HepG2 (cell line): ENCODE data around the gene ZNF91. TPM values are rescaled to one million over a fixed set of nuclear protein-coding genes. Genes with fewer than 3 reads are reported as not detected.

Experiments used
- ATAC-seq: fragments of 200-7000 bp; cut with Tn5 transposase; 3 replicates; pipeline ENCODE4 v1.9.1; 2020; ENCODE audit warnings: mild to moderate bottlenecking, moderate library complexity
- BruUV-seq: library from RNA; stranded (reverse); fragments of 400-500 nt; replicated peaks from 2 replicates; lab custom pipeline; 2021; lab: Mats Ljungman, UMichigan
- CTCF ChIA-PET: fragments of 300-600 bp; formaldehyde crosslinking; extraction: SDS; loops from one replicate; lab custom pipeline; 2021; ENCODE audit warnings: low total read pairs, inconsistent platforms, low intra/inter-chr PET ratio; lab: Yijun Ruan, JAX
- POLR2A ChIA-PET: fragments of 350-600 bp; sonication (Branson Sonifier 250); formaldehyde crosslinking; loops from one replicate; lab custom pipeline; 2020; ENCODE audit warnings: antibody characterized with exemption, inconsistent platforms; lab: Yijun Ruan, JAX
- DNase-seq: peaks from one replicate; pipeline ENCODE4 v3.0.0-alpha.2; 2015; ENCODE audit warnings: low spot score
- FAIRE-seq: peaks from 3 replicates; lab custom pipeline; 2011; peaks lifted over from hg19 to GRCh38; lab: Jason Lieb, UNC
- H2AFZ ChIP-seq: one replicate; pipeline ENCODE4 v1.6.1; 2011; ENCODE audit warnings: low read length, inconsistent platforms
- H3K27ac ChIP-seq: fragments of 300-600 bp; 3 replicates; pipeline ENCODE4 v1.8.0; 2011; ENCODE audit warnings: mixed run types, mild to moderate bottlenecking, mixed read lengths, low read length, inconsistent platforms; ENCODE audit not compliant: insufficient read depth; ENCODE audit errors: extremely low read length
- H3K27me3 ChIP-seq, 2 experiments: fragments of 200-600 bp in 1 of 2; 2 replicates in 1 of 2; 3 replicates in 1 of 2; pipeline versions ENCODE4 v1.6.0 to v1.8.0; 2011; ENCODE audit warnings: low read length in 2 of 2, mild to moderate bottlenecking in 2 of 2, moderate library complexity in 2 of 2, inconsistent platforms in 1 of 2; ENCODE audit not compliant: insufficient read depth in 2 of 2, control insufficient read depth in 1 of 2
- H3K36me3 ChIP-seq, 2 experiments: fragments of 200-600 bp in 1 of 2; replicated peaks in 1 of 2; 2 replicates in 1 of 2; 3 replicates in 1 of 2; pipeline versions ENCODE4 v1.5.1 to v1.8.0; 2011; ENCODE audit warnings: low read length in 2 of 2, inconsistent platforms in 1 of 2; ENCODE audit not compliant: insufficient read depth in 2 of 2, control insufficient read depth in 1 of 2
- H3K4me1 ChIP-seq: 2 replicates; pipeline ENCODE4 v1.5.1; 2012; ENCODE audit warnings: low read length, inconsistent platforms; ENCODE audit not compliant: insufficient read depth
- H3K4me2 ChIP-seq: 2 replicates; pipeline ENCODE4 v1.6.0; 2011; ENCODE audit warnings: low read depth, low read length, inconsistent platforms
- H3K4me3 ChIP-seq, 3 experiments: fragments of 200-600 bp in 1 of 3; sonication (generic), shearing (Covaris generic) in 1 of 3; replicated peaks in 1 of 3; 2 replicates each; pipeline ENCODE4 v1.5.1; 2011 to 2016; ENCODE audit warnings: low read length in 3 of 3, inconsistent platforms in 2 of 3, low read depth in 2 of 3, mild to moderate bottlenecking in 2 of 3, control low read depth in 1 of 3, mixed read lengths in 1 of 3; ENCODE audit not compliant: insufficient read depth in 1 of 3
- H3K79me2 ChIP-seq: one replicate; pipeline ENCODE4 v1.6.1; 2011; ENCODE audit warnings: low read length, inconsistent platforms; ENCODE audit not compliant: insufficient read depth
- H3K9ac ChIP-seq: 2 replicates; pipeline ENCODE4 v1.6.0; 2011; ENCODE audit warnings: mild to moderate bottlenecking, low read depth, low read length, inconsistent platforms; ENCODE audit not compliant: insufficient read depth
- H3K9me3 ChIP-seq: 2 replicates; pipeline ENCODE4 v1.5.1; 2012; ENCODE audit warnings: mild to moderate bottlenecking, low read length
- H4K20me1 ChIP-seq: 2 replicates; pipeline ENCODE4 v1.6.0; 2011; ENCODE audit warnings: inconsistent platforms, mild to moderate bottlenecking, low read length, moderate library complexity; ENCODE audit not compliant: insufficient read depth
- CBX5 ChIP-seq: sonication (generic); formaldehyde crosslinking; IDR thresholded peaks from 2 replicates; pipeline ENCODE4 v1.4.0; 2020; ENCODE audit warnings: missing genetic modification reagents, borderline replicate concordance
- EP300 ChIP-seq, 3 experiments: sonication (generic) in 1 of 3; formaldehyde crosslinking in 1 of 3; IDR thresholded peaks; 2 replicates each; pipeline versions ENCODE4 v1.5.1 to v1.6.1; 2011 to 2020; ENCODE audit warnings: low read depth in 2 of 3, low read length in 2 of 3, borderline replicate concordance in 1 of 3, improper control_type of control experiment in 1 of 3, mild to moderate bottlenecking in 1 of 3, missing genetic modification reagents in 1 of 3, moderate library complexity in 1 of 3
- GABPA ChIP-seq, 2 experiments: IDR thresholded peaks; 2 replicates each; pipeline ENCODE4 v1.6.1; 2011 to 2016; ENCODE audit warnings: low read depth in 2 of 2, low read length in 1 of 2, missing biosample characterization in 1 of 2, missing genetic modification characterization in 1 of 2
- KDM1A ChIP-seq: IDR thresholded peaks from 2 replicates; pipeline ENCODE4 v1.6.1; 2016; ENCODE audit warnings: missing compliant biosample characterization
- KMT2B ChIP-seq: IDR thresholded peaks from 2 replicates; pipeline ENCODE4 v1.6.1; 2016; ENCODE audit warnings: missing genetic modification reagents, missing compliant biosample characterization
- STAT5B ChIP-seq: sonication (generic); formaldehyde crosslinking; IDR thresholded peaks from 2 replicates; pipeline ENCODE4 v1.4.0; 2020; ENCODE audit warnings: missing genetic modification reagents
- ZNF329 ChIP-seq: sonication (generic); formaldehyde crosslinking; IDR thresholded peaks from 2 replicates; pipeline ENCODE4 v1.9.0; 2021; ENCODE audit warnings: low read depth, mild to moderate bottlenecking, missing genetic modification reagents
- ZNF343 ChIP-seq: sonication (generic); formaldehyde crosslinking; IDR thresholded peaks from 2 replicates; pipeline ENCODE4 v1.4.0; 2020; ENCODE audit warnings: mild to moderate bottlenecking, missing genetic modification reagents
- ZNF460 ChIP-seq: sonication (generic); formaldehyde crosslinking; IDR thresholded peaks from 2 replicates; pipeline ENCODE4 v1.5.1; 2020; ENCODE audit warnings: missing genetic modification reagents, mild to moderate bottlenecking, borderline replicate concordance
- ZNF543 ChIP-seq: sonication (generic); formaldehyde crosslinking; IDR thresholded peaks from 2 replicates; pipeline ENCODE4 v1.4.0; 2020; ENCODE audit warnings: mild to moderate bottlenecking, missing genetic modification reagents
- ZNF781 ChIP-seq: sonication (generic); formaldehyde crosslinking; IDR thresholded peaks from 2 replicates; pipeline ENCODE4 v1.5.1; 2020; ENCODE audit warnings: borderline replicate concordance, mild to moderate bottlenecking, missing genetic modification reagents; ENCODE audit errors: not compliant biosample characterization
- WGBS: methylation state at CpG from one replicate; pipeline ENCODE4 v1.1.6; 2017; ENCODE audit warnings: low lambda C conversion rate; 5-methylcytosine and 5-hydroxymethylcytosine counted together
- in situ Hi-C: cut with HindIII; loops from 2 replicates; pipeline ENCODE4 v1.10.0; 2017; ENCODE audit warnings: low pct_unique_long_range_greater_than_20kb; ENCODE audit not compliant: extremely low pct_ligation_motif_present
- intact Hi-C: fragments of 100-400 bp; cut with micrococcal nuclease; formaldehyde crosslinking; loops from one replicate; pipeline ENCODE4 v1.10.0; 2022; ENCODE audit not compliant: unreplicated experiment
- polyA plus RNA-seq, 8 experiments: library from polyadenylated mRNA; depleted of rRNA in 3 of 8; stranded (reverse) in 7 of 8; unstranded in 1 of 8; fragments of >200 nt; fragmentation: Illumina TruSeq in 4 of 8; extraction: Trizol in 4 of 8; gene quantifications; 2 replicates each; pipeline versions ENCODE4 v1.2.1 to v1.2.3, GENCODE V29; 2011 to 2016; ENCODE audit warnings: low read depth in 4 of 8, missing spikeins in 1 of 8, mixed read lengths in 1 of 8; ENCODE audit not compliant: insufficient read depth in 1 of 8
- total RNA-seq, 5 experiments: library from RNA; depleted of rRNA; stranded (reverse); fragments of >200 nt; fragmentation: Illumina TruSeq; extraction: Trizol; gene quantifications; 2 replicates each; pipeline ENCODE4 v1.2.3, GENCODE V29; 2016; ENCODE audit warnings: low read depth in 1 of 5
- TF ChIP-seq, protein P1 (sequence below): sonication (generic); formaldehyde crosslinking; IDR thresholded peaks from 2 replicates; pipeline ENCODE4 v1.9.0; 2021; ENCODE audit warnings: missing genetic modification reagents, borderline replicate concordance

The ZNF91 gene
- total and polyA plus RNA-seq, 2 of the 13 experiments (the other 11 are each of a cell fraction or from before 2014, with no cell fraction given) = 19.4 to 21.5 TPM

DNA sequence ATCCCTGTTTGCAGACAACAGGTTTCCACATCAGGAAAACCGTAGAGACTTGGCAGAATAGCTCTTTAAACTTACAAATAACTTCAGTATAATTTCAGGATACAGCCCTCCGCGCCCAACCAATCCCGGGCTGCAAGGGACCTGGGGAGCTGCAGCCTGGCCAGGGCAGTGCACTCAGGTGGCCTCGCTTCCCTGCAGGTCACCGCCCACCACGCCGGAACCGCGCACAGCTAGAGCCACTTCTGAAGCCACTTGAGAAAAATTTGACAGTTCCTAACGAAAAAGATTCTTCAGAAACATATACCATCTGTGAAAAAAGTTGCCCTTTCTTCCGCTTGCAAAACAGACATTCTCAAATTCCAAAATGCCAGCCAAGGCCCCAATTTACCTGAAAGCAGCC lies 11.1 kb downstream of the ZNF91 start:
- Histone ChIP-seq H3K9ac (no peak overlapping the region), H3K36me3 (peaks cover 13 to 42% of the 10 kb centered on the region in 2 experiments), H2AFZ (no peak overlapping the region), H3K27me3 (no peaks in the 10 kb centered on the region), H3K4me2 (no peak overlapping the region), H3K9me3 (peaks cover 58% of the 10 kb centered on the region), H4K20me1 (no peaks in the 10 kb centered on the region), H3K27ac (no peak overlapping the region), H3K4me1 (no peaks in the 10 kb centered on the region), H3K79me2 (peaks cover 80% of the 10 kb centered on the region), H3K4me3 (no peak overlapping the region)
- DNase-seq = no peak
- TF ChIP-seq KDM1A (CRISPR knock-in tag) = no peak
- no peak for TF ChIP-seq ZNF781 (CRISPR knock-in tag)
- TF ChIP-seq ZNF543 (CRISPR knock-in tag) = no peak
- no peak for TF ChIP-seq STAT5B (CRISPR knock-in tag)
- no peak for TF ChIP-seq GABPA (IDR thresholded peaks at IDR 0.05; ENCODE audit: low read depth, low read length)
- no peak for TF ChIP-seq GABPA (CRISPR knock-in tag; IDR thresholded peaks at IDR 0.05; ENCODE audit: low read depth)
- no peak for TF ChIP-seq EP300 (IDR thresholded peaks at IDR 0.05; ENCODE audit: low read depth in 2 of 2, low read length in 2 of 2)
- TF ChIP-seq EP300 (CRISPR knock-in tag; IDR thresholded peaks at IDR 0.05; ENCODE audit: borderline replicate concordance) = no peak
- no peak for TF ChIP-seq ZNF343 (CRISPR knock-in tag)
- TF ChIP-seq ZNF329 (CRISPR knock-in tag) = no peak
- no peak for TF ChIP-seq ZNF460 (CRISPR knock-in tag)
- no peak for TF ChIP-seq CBX5
- no peak for TF ChIP-seq KMT2B (CRISPR knock-in tag)
- TF ChIP-seq, protein P1, sequence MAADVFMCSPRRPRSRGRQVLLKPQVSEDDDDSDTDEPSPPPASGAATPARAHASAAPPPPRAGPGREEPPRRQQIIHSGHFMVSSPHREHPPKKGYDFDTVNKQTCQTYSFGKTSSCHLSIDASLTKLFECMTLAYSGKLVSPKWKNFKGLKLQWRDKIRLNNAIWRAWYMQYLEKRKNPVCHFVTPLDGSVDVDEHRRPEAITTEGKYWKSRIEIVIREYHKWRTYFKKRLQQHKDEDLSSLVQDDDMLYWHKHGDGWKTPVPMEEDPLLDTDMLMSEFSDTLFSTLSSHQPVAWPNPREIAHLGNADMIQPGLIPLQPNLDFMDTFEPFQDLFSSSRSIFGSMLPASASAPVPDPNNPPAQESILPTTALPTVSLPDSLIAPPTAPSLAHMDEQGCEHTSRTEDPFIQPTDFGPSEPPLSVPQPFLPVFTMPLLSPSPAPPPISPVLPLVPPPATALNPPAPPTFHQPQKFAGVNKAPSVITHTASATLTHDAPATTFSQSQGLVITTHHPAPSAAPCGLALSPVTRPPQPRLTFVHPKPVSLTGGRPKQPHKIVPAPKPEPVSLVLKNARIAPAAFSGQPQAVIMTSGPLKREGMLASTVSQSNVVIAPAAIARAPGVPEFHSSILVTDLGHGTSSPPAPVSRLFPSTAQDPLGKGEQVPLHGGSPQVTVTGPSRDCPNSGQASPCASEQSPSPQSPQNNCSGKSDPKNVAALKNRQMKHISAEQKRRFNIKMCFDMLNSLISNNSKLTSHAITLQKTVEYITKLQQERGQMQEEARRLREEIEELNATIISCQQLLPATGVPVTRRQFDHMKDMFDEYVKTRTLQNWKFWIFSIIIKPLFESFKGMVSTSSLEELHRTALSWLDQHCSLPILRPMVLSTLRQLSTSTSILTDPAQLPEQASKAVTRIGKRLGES (CRISPR knock-in tag) = no peak
- FAIRE-seq = no peak
- CTCF ChIA-PET = no interaction called here
- no TSS peak for BruUV-seq
- POLR2A ChIA-PET = no interaction called here
- intact Hi-C loops (no loop called here), in situ Hi-C loops (no loop called here)
- WGBS = 97% methylated on average over 12 of the region's 12 CpGs
- no peak for ATAC-seq
